GM12878 (cell line): ENCODE data around the gene ABI3. TPM values are rescaled to one million over a fixed set of nuclear protein-coding genes. Genes with fewer than 3 reads are reported as not detected.

Experiments
- CEBPB ChIP-seq, 2 experiments: fragments of 150-350 bp in 1 of 2; IDR thresholded peaks; 2 replicates each; pipeline ENCODE4 v1.6.1; 2012 to 2014; ENCODE audit warnings: low read depth in 2 of 2, low read length in 2 of 2, borderline replicate concordance in 1 of 2, inconsistent platforms in 1 of 2
- CHD4 ChIP-seq: fragments of 200-600 bp; sonication (generic); IDR thresholded peaks from 2 replicates; pipeline ENCODE4 v1.6.1; 2016; ENCODE audit warnings: mild to moderate bottlenecking
- DPF2 ChIP-seq: fragments of 450-650 bp; IDR thresholded peaks from 2 replicates; pipeline ENCODE4 v1.6.1; 2017; ENCODE audit warnings: mild to moderate bottlenecking
- EP300 ChIP-seq, 2 experiments: fragments of 150-350 bp in 1 of 2; IDR thresholded peaks; 2 replicates each; pipeline ENCODE4 v1.6.1; 2011 to 2012; ENCODE audit warnings: low read depth in 2 of 2, low read length in 2 of 2, borderline replicate concordance in 1 of 2, improper control_type of control experiment in 1 of 2, inconsistent platforms in 1 of 2; ENCODE audit not compliant: control insufficient read depth in 1 of 2
- ESRRA ChIP-seq: IDR thresholded peaks from 2 replicates; pipeline ENCODE4 v1.6.1; 2012; ENCODE audit warnings: mild to moderate bottlenecking, low read length, improper control_type of control experiment
- ETV6 ChIP-seq, 2 experiments: fragments of 450-650 bp in 1 of 2; IDR thresholded peaks in 1 of 2; conservative IDR thresholded peaks in 1 of 2; 2 replicates each; pipeline ENCODE4 v1.6.1; 2014; ENCODE audit warnings: antibody characterized with exemption in 1 of 2, borderline replicate concordance in 1 of 2, low read depth in 1 of 2, mild to moderate bottlenecking in 1 of 2, moderate library complexity in 1 of 2
- FOXK2 ChIP-seq: fragments of 450-650 bp; IDR thresholded peaks from 2 replicates; pipeline ENCODE4 v1.6.1; 2017; ENCODE audit warnings: mild to moderate bottlenecking, moderate library complexity
- FOXM1 ChIP-seq: IDR thresholded peaks from 2 replicates; pipeline ENCODE4 v1.6.1; 2012; ENCODE audit warnings: low read depth, mild to moderate bottlenecking, inconsistent platforms, low read length, moderate library complexity
- HDAC6 ChIP-seq: fragments of 200-600 bp; sonication (generic); IDR thresholded peaks from one replicate; pipeline ENCODE4 v1.8.0; 2017; ENCODE audit warnings: antibody characterized with exemption; ENCODE audit not compliant: unreplicated experiment
- HSF1 ChIP-seq: fragments of 150-350 bp; IDR thresholded peaks from 2 replicates; pipeline ENCODE4 v1.6.1; 2014; ENCODE audit warnings: mild to moderate bottlenecking, low read depth, low read length
- IRF3 ChIP-seq: fragments of 450-650 bp; IDR thresholded peaks from 2 replicates; pipeline ENCODE4 v1.6.1; 2014; ENCODE audit warnings: mild to moderate bottlenecking
- IRF4 ChIP-seq: IDR thresholded peaks from 2 replicates; pipeline ENCODE4 v1.6.1; 2011; ENCODE audit warnings: low read depth, low read length
- JUND ChIP-seq: IDR thresholded peaks from 2 replicates; pipeline ENCODE4 v1.6.1; 2012; ENCODE audit warnings: low read depth, mild to moderate bottlenecking, low read length, improper control_type of control experiment, moderate library complexity
- MXI1 ChIP-seq: fragments of 150-350 bp; IDR thresholded peaks from 2 replicates; pipeline ENCODE4 v1.6.1; 2011; ENCODE audit warnings: low read depth, mild to moderate bottlenecking, inconsistent platforms, low read length, improper control_type of control experiment
- MYC ChIP-seq: IDR thresholded peaks from 2 replicates; pipeline ENCODE4 v1.6.1; 2011; ENCODE audit warnings: mild to moderate bottlenecking, low read length, moderate library complexity, inconsistent platforms; ENCODE audit not compliant: insufficient read depth, insufficient replicate concordance, insufficient read length, severe bottlenecking
- NFIC ChIP-seq: IDR thresholded peaks from 2 replicates; pipeline ENCODE4 v1.6.1; 2012; ENCODE audit warnings: low read depth, mild to moderate bottlenecking, inconsistent platforms, low read length, moderate library complexity
- PAX5 ChIP-seq: IDR thresholded peaks from 2 replicates; pipeline ENCODE4 v1.6.1; 2011; ENCODE audit warnings: low read depth, low read length, borderline replicate concordance
- PAX8 ChIP-seq: fragments of 450-650 bp; IDR thresholded peaks from 2 replicates; pipeline ENCODE4 v1.6.1; 2017; ENCODE audit warnings: mild to moderate bottlenecking, moderate library complexity
- POLR2A ChIP-seq: IDR thresholded peaks from 2 replicates; pipeline ENCODE4 v1.6.1; 2011; ENCODE audit warnings: low read depth, mild to moderate bottlenecking, low read length
- RAD21 ChIP-seq: IDR thresholded peaks from 2 replicates; pipeline ENCODE4 v1.6.1; 2011; ENCODE audit warnings: mild to moderate bottlenecking, low read depth, low read length, moderate library complexity; ENCODE audit not compliant: insufficient read depth
- RBBP5 ChIP-seq: fragments of 200-600 bp; sonication (generic); conservative IDR thresholded peaks from 2 replicates; pipeline ENCODE4 v1.6.1; 2016
- RCOR1 ChIP-seq: conservative IDR thresholded peaks from 2 replicates; pipeline ENCODE4 v1.6.1; 2012; ENCODE audit warnings: low read depth, low read length, improper control_type of control experiment
- RELA ChIP-seq: fragments of 450-650 bp; IDR thresholded peaks from 2 replicates; pipeline ENCODE4 v1.8.0; 2014; ENCODE audit warnings: borderline replicate concordance; ENCODE audit not compliant: partially characterized antibody
- SMC3 ChIP-seq: IDR thresholded peaks from 2 replicates; pipeline ENCODE4 v1.6.1; 2011; ENCODE audit warnings: low read length, improper control_type of control experiment, borderline replicate concordance
- SREBF2 ChIP-seq: IDR thresholded peaks from 2 replicates; pipeline ENCODE4 v1.6.1; 2012; ENCODE audit warnings: mild to moderate bottlenecking, low read length
- TAF1 ChIP-seq: IDR thresholded peaks from 2 replicates; pipeline ENCODE4 v1.6.1; 2011; ENCODE audit warnings: mild to moderate bottlenecking, low read depth, low read length, borderline replicate concordance
- ZNF622 ChIP-seq: fragments of 450-650 bp; IDR thresholded peaks from 2 replicates; pipeline ENCODE4 v1.6.1; 2017; ENCODE audit warnings: mild to moderate bottlenecking, inconsistent platforms
- polyA plus RNA-seq, 11 experiments: library from polyadenylated mRNA; depleted of rRNA in 4 of 11; unstranded in 6 of 11; stranded (reverse) in 5 of 11; fragments of >200 nt; fragmentation: Nextera tagmentation in 4 of 11; fragmentation: Illumina TruSeq in 1 of 11; extraction: Ambion mirVana in 4 of 11; extraction: Trizol in 1 of 11; gene quantifications; 1 replicate in 1 of 11; 2 replicates in 10 of 11; pipeline versions ENCODE4 v1.2.1 to v1.2.3, GENCODE V29; 2011 to 2016; ENCODE audit warnings: inconsistent platforms in 2 of 11, missing spikeins in 2 of 11, low read depth in 1 of 11
- total RNA-seq, 4 experiments: library from RNA; depleted of rRNA in 3 of 4; stranded (reverse); fragments of >200 nt in 3 of 4; fragmentation: Illumina TruSeq in 1 of 4; extraction: Trizol in 1 of 4; gene quantifications; 2 replicates each; pipeline versions ENCODE4 v1.2.1 to v1.2.3, GENCODE V29; 2013 to 2021
- TF ChIP-seq, protein P1 (sequence below): IDR thresholded peaks from 2 replicates; pipeline ENCODE4 v1.6.1; 2011; ENCODE audit warnings: borderline replicate concordance, low read depth, mild to moderate bottlenecking, moderate library complexity, mixed read lengths, low read length; ENCODE audit not compliant: insufficient read depth; ENCODE audit errors: extremely low read length

The ABI3 gene
- total and polyA plus RNA-seq, 10 of the 15 experiments (the other 5 are each of a cell fraction or from before 2014, with no cell fraction given) = 13.4 to 109 (median 51.1) TPM

GRCh38 chr17:49210158-49211029 lies at the start of gene ABI3, which contains the start of gene GNGT2 (continued):
- TF ChIP-seq IRF4 (peak; percentile 45; the same call in 1 of the 2 replicates), CHD4 (no peak), SMC3 (0 out of 2 replicates have a peak, but pooled peaks have one; percentile 15), EP300 (IDR thresholded peaks at IDR 0.05; ENCODE audit: borderline replicate concordance in 1 of 2, control insufficient read depth in 1 of 2, low read depth in 2 of 2, low read length in 2 of 2) (peak; percentile 29; a peak in 2 of 4 replicates), CEBPB (IDR thresholded peaks at IDR 0.05; ENCODE audit: borderline replicate concordance in 1 of 2, low read depth in 2 of 2, low read length in 2 of 2) (no peak), JUND (no peak), RCOR1 (0 out of 2 replicates have a peak, but pooled peaks have one; percentile 35), MXI1 (peak; percentile 83), RAD21 (peak; percentile 16; the same call in 1 of the 2 replicates), FOXK2 (no peak; the same call in 1 of the 2 replicates), SREBF2 (no peak), PAX8 (no peak), RELA (peak; percentile 8), HSF1 (no peak), ESRRA (no peak), HDAC6 (no peak), FOXM1 (peak; percentile 34; the same call in 1 of the 2 replicates), PAX5 (peak; percentile 25; the same call in 1 of the 2 replicates), TAF1 (peak; percentile 99), NFIC (no peak; the same call in 1 of the 2 replicates), ETV6 (conservative IDR thresholded peaks at IDR 0.05 in 1 of 2, IDR thresholded peaks at IDR 0.05 in 1 of 2; ENCODE audit: borderline replicate concordance in 1 of 2, low read depth in 1 of 2) (peak in 1 of 2 experiments; percentile 71; a peak in 1 of 4 replicates), POLR2A (peak; percentile 97), IRF3 (no peak), RBBP5 (no peak), DPF2 (peak; percentile 39; the same call in 1 of the 2 replicates), MYC (no peak), ZNF622 (no peak)
- TF ChIP-seq, protein P1, sequence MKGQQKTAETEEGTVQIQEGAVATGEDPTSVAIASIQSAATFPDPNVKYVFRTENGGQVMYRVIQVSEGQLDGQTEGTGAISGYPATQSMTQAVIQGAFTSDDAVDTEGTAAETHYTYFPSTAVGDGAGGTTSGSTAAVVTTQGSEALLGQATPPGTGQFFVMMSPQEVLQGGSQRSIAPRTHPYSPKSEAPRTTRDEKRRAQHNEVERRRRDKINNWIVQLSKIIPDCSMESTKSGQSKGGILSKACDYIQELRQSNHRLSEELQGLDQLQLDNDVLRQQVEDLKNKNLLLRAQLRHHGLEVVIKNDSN = no peak
